Stimulated activated naive B cell treated with anti-CD40 and anti-IgM and Interleukin-4, amounts not matched to agents 10 μg/mL and 1 μg/mL and 100 μg/mL, for 72 hours (primary cell): Measurements from ENCODE around the gene LTBP2.

Experiments used
- ATAC-seq, 2 donors: fragments of 150-1000 bp; cut with Tn5 transposase; replicated peaks; 2 replicates each; pipeline ENCODE4 v1.10.0; 2021; ENCODE audit warnings: moderate library complexity in 1 of 2
- DNase-seq: peaks from one replicate; pipeline ENCODE4 v3.0.0; 2021
- H3K27ac Mint-ChIP-seq: one replicate; pipeline ENCODE4 v1.8.0; 2022; ENCODE audit warnings: mild to moderate bottlenecking, mixed read lengths
- H3K27me3 Mint-ChIP-seq, 2 donors: one replicate each; pipeline ENCODE4 v1.8.0; 2022; ENCODE audit warnings: mixed read lengths in 2 of 2
- H3K36me3 Mint-ChIP-seq, 2 donors: one replicate each; pipeline ENCODE4 v1.8.0; 2022; ENCODE audit warnings: mixed read lengths in 2 of 2, mild to moderate bottlenecking in 1 of 2
- H3K4me1 Mint-ChIP-seq, 2 donors: one replicate each; pipeline ENCODE4 v1.8.0; 2022; ENCODE audit warnings: mixed read lengths in 2 of 2, mild to moderate bottlenecking in 1 of 2
- H3K4me3 Mint-ChIP-seq, 2 donors: one replicate each; pipeline ENCODE4 v1.8.0; 2022; ENCODE audit warnings: mild to moderate bottlenecking in 2 of 2, mixed read lengths in 2 of 2, moderate library complexity in 1 of 2
- H3K9me3 Mint-ChIP-seq, 2 donors: one replicate each; pipeline ENCODE4 v1.8.0; 2022; ENCODE audit warnings: mixed read lengths in 2 of 2, mild to moderate bottlenecking in 1 of 2

The LTBP2 gene

GRCh38 chr14:74595006-74595735, 16.9 kb downstream of the LTBP2 start:
- peaks cover 33 to 43% of the 10 kb centered on the region in 2 donors for H3K4me1 Mint-ChIP-seq
- ATAC-seq = no peak
- peaks cover 0 to 4% of the 10 kb centered on the region in 2 donors for H3K27me3 Mint-ChIP-seq
- no peaks in the 10 kb centered on the region for H3K9me3 Mint-ChIP-seq
- no peak overlapping the region for H3K27ac Mint-ChIP-seq
- H3K36me3 Mint-ChIP-seq = no peaks in the 10 kb centered on the region
- no peak overlapping the region for H3K4me3 Mint-ChIP-seq
- no peak for DNase-seq

- DNase-seq (no peak), ATAC-seq (no peak)
- no peak overlapping the region for H3K27ac Mint-ChIP-seq
- H3K36me3 Mint-ChIP-seq = no peaks in the 10 kb centered on the region
- no peak overlapping the region for H3K4me3 Mint-ChIP-seq
- peaks cover 0 to 4% of the 10 kb centered on the region in 2 donors for H3K27me3 Mint-ChIP-seq
- peaks cover 33 to 43% of the 10 kb centered on the region in 2 donors for H3K4me1 Mint-ChIP-seq
- no peaks in the 10 kb centered on the region for H3K9me3 Mint-ChIP-seq
Observed at GRCh38 chr14:74594606-74595005, 17.4 kb downstream of the LTBP2 start.

- Mint-ChIP-seq H3K27me3 (peaks cover 0 to 4% of the 10 kb centered on the region in 2 donors), H3K4me1 (peaks cover 33 to 43% of the 10 kb centered on the region in 2 donors), H3K9me3 (no peaks in the 10 kb centered on the region), H3K36me3 (no peaks in the 10 kb centered on the region), H3K27ac (no peak overlapping the region), H3K4me3 (no peak overlapping the region)
- DNase-seq (no peak), ATAC-seq (no peak)
Observed at GRCh38 chr14:74594029-74594428, 18.0 kb downstream of the LTBP2 start.

- DNase-seq = no peak
- H3K36me3 Mint-ChIP-seq = no peaks in the 10 kb centered on the region
- ATAC-seq = peak; percentile 61 to 69
- peaks cover 0 to 4% of the 10 kb centered on the region in 2 donors for H3K27me3 Mint-ChIP-seq
- no peaks in the 10 kb centered on the region for H3K9me3 Mint-ChIP-seq
- peak overlapping the region; percentile 7 to 51 for H3K4me3 Mint-ChIP-seq
- H3K27ac Mint-ChIP-seq = peak overlapping the region; percentile 43
- peaks cover 33 to 43% of the 10 kb centered on the region in 2 donors for H3K4me1 Mint-ChIP-seq
Observed at GRCh38 chr14:74593241-74593953, 18.6 kb downstream of the LTBP2 start.

- H3K27me3 Mint-ChIP-seq = peaks cover 0 to 4% of the 10 kb centered on the region in 2 donors
- ATAC-seq (peak; percentile 79 to 89), DNase-seq (peak; percentile 29)
- H3K27ac Mint-ChIP-seq = peak overlapping the region; percentile 43
- H3K36me3 Mint-ChIP-seq = no peaks in the 10 kb centered on the region
- no peaks in the 10 kb centered on the region for H3K9me3 Mint-ChIP-seq
- H3K4me3 Mint-ChIP-seq = peak overlapping the region; percentile 7 to 51
- peaks cover 33 to 43% of the 10 kb centered on the region in 2 donors for H3K4me1 Mint-ChIP-seq
Observed at GRCh38 chr14:74592476-74593201, 19.4 kb downstream of the LTBP2 start.

GRCh38 chr14:74591899-74592298, 20.1 kb downstream of the LTBP2 start:
- ATAC-seq (no peak), DNase-seq (no peak)
- no peaks in the 10 kb centered on the region for H3K9me3 Mint-ChIP-seq
- H3K4me1 Mint-ChIP-seq = peaks cover 29 to 40% of the 10 kb centered on the region in 2 donors
- peaks cover 0 to 4% of the 10 kb centered on the region in 2 donors for H3K27me3 Mint-ChIP-seq
- no peak overlapping the region for H3K4me3 Mint-ChIP-seq
- H3K36me3 Mint-ChIP-seq = no peaks in the 10 kb centered on the region
- no peak overlapping the region for H3K27ac Mint-ChIP-seq

GRCh38 chr14:74591394-74591793, 20.6 kb downstream of the LTBP2 start:
- no peak overlapping the region for H3K27ac Mint-ChIP-seq
- H3K9me3 Mint-ChIP-seq = no peaks in the 10 kb centered on the region
- H3K27me3 Mint-ChIP-seq = peaks cover 0 to 2% of the 10 kb centered on the region in 2 donors
- H3K4me1 Mint-ChIP-seq = peaks cover 24 to 35% of the 10 kb centered on the region in 2 donors
- H3K4me3 Mint-ChIP-seq = no peak overlapping the region
- no peak for DNase-seq
- no peaks in the 10 kb centered on the region for H3K36me3 Mint-ChIP-seq
- no peak for ATAC-seq

GRCh38 chr14:74589291-74589879, 22.7 kb downstream of the LTBP2 start:
- H3K27me3 Mint-ChIP-seq = peaks cover 0 to 4% of the 10 kb centered on the region in 2 donors

GRCh38 chr14:74587363-74587707, 24.7 kb downstream of the LTBP2 start:
- no peak overlapping the region for H3K4me3 Mint-ChIP-seq
- ATAC-seq (no peak), DNase-seq (no peak)
- peaks cover 0 to 4% of the 10 kb centered on the region in 2 donors for H3K27me3 Mint-ChIP-seq
- H3K27ac Mint-ChIP-seq = no peak overlapping the region
- no peaks in the 10 kb centered on the region for H3K36me3 Mint-ChIP-seq
- no peaks in the 10 kb centered on the region for H3K9me3 Mint-ChIP-seq
- peaks cover 5 to 8% of the 10 kb centered on the region in 2 donors for H3K4me1 Mint-ChIP-seq

More at GRCh38 chr14:74589291-74589879, 22.7 kb downstream of the LTBP2 start:
- no peak for DNase-seq
- Mint-ChIP-seq H3K27ac (peak overlapping the region; percentile 6), H3K4me3 (no peak overlapping the region), H3K4me1 (peaks cover 19 to 28% of the 10 kb centered on the region in 2 donors), H3K36me3 (no peaks in the 10 kb centered on the region), H3K9me3 (no peaks in the 10 kb centered on the region)
- ATAC-seq = no peak

- H3K27ac Mint-ChIP-seq = no peak overlapping the region
- peaks cover 0 to 4% of the 10 kb centered on the region in 2 donors for H3K27me3 Mint-ChIP-seq
- H3K9me3 Mint-ChIP-seq = no peaks in the 10 kb centered on the region
- H3K4me1 Mint-ChIP-seq = peaks cover 3% of the 10 kb centered on the region in 2 donors
- no peak overlapping the region for H3K4me3 Mint-ChIP-seq
- DNase-seq (no peak), ATAC-seq (no peak)
- H3K36me3 Mint-ChIP-seq = no peaks in the 10 kb centered on the region
Observed at GRCh38 chr14:74586681-74587362, 25.2 kb downstream of the LTBP2 start.

- H3K36me3 Mint-ChIP-seq = no peaks in the 10 kb centered on the region
- peaks cover 0 to 3% of the 10 kb centered on the region in 2 donors for H3K4me1 Mint-ChIP-seq
- H3K27me3 Mint-ChIP-seq = peaks cover 0 to 4% of the 10 kb centered on the region in 2 donors
- H3K9me3 Mint-ChIP-seq = no peaks in the 10 kb centered on the region
- ATAC-seq = no peak
- no peak overlapping the region for H3K27ac Mint-ChIP-seq
- no peak for DNase-seq
- H3K4me3 Mint-ChIP-seq = no peak overlapping the region
Observed at GRCh38 chr14:74585406-74586335, 26.4 kb downstream of the LTBP2 start.

GRCh38 chr14:74584951-74585350, 27.1 kb downstream of the LTBP2 start:
- Mint-ChIP-seq H3K9me3 (no peaks in the 10 kb centered on the region), H3K27ac (no peak overlapping the region), H3K27me3 (peaks cover 0 to 4% of the 10 kb centered on the region in 2 donors), H3K4me1 (peaks cover 0 to 3% of the 10 kb centered on the region in 2 donors), H3K36me3 (no peaks in the 10 kb centered on the region), H3K4me3 (no peak overlapping the region)
- no peak for ATAC-seq
- no peak for DNase-seq
